H9 (cell line): Measurements from ENCODE around the gene DCAF17. TPM values are rescaled to one million over a fixed set of nuclear protein-coding genes. Genes with fewer than 3 reads are reported as not detected.

Source experiments
- DNase-seq: peaks from one replicate; pipeline ENCODE4 v3.0.0-alpha.2; 2017
- H2AFZ ChIP-seq: one replicate; pipeline ENCODE4 v1.6.1; 2013; ENCODE audit warnings: mild to moderate bottlenecking, low read length, control low read depth, moderate library complexity
- H2AK5ac ChIP-seq: 2 replicates; pipeline ENCODE4 v1.6.1; 2013; ENCODE audit warnings: low read length, control low read depth, mixed read lengths; ENCODE audit not compliant: insufficient read length
- H2BK120ac ChIP-seq: one replicate; pipeline ENCODE4 v1.6.1; 2013; ENCODE audit warnings: low read depth, mild to moderate bottlenecking, low read length, control low read depth, inconsistent platforms; ENCODE audit not compliant: poor library complexity, severe bottlenecking
- H2BK12ac ChIP-seq: 2 replicates; pipeline ENCODE4 v1.6.1; 2013; ENCODE audit warnings: low read length, control low read depth, mixed read lengths, low read depth; ENCODE audit not compliant: insufficient read length
- H2BK15ac ChIP-seq: 2 replicates; pipeline ENCODE4 v1.6.1; 2013; ENCODE audit warnings: low read depth, low read length, control low read depth
- H2BK20ac ChIP-seq: one replicate; pipeline ENCODE4 v1.6.1; 2013; ENCODE audit warnings: low read depth, mild to moderate bottlenecking, low read length, control low read depth, inconsistent platforms; ENCODE audit not compliant: poor library complexity, severe bottlenecking
- H2BK5ac ChIP-seq: 2 replicates; pipeline ENCODE4 v1.6.1; 2013; ENCODE audit warnings: low read length, control low read depth, mixed read lengths; ENCODE audit not compliant: insufficient read length
- H3K14ac ChIP-seq: 2 replicates; pipeline ENCODE4 v1.6.1; 2013; ENCODE audit warnings: low read length, control low read depth; ENCODE audit not compliant: insufficient read depth
- H3K18ac ChIP-seq: 2 replicates; pipeline ENCODE4 v1.6.1; 2013; ENCODE audit warnings: low read depth, mild to moderate bottlenecking, mixed read lengths, low read length, control low read depth; ENCODE audit not compliant: insufficient read length
- H3K23ac ChIP-seq: 2 replicates; pipeline ENCODE4 v1.6.1; 2013; ENCODE audit warnings: low read length, control low read depth, mixed read lengths, low read depth; ENCODE audit not compliant: insufficient read length
- H3K23me2 ChIP-seq: 2 replicates; pipeline ENCODE4 v1.6.1; 2013; ENCODE audit warnings: low read depth, mild to moderate bottlenecking, mixed read lengths, low read length, control low read depth; ENCODE audit not compliant: insufficient read length, poor library complexity, severe bottlenecking
- H3K27ac ChIP-seq: 2 replicates; pipeline ENCODE4 v1.5.1; 2013; ENCODE audit warnings: low read length, control low read depth, mixed read lengths, low read depth; ENCODE audit not compliant: insufficient read length
- H3K27me3 ChIP-seq: 2 replicates; pipeline ENCODE4 v1.6.1; 2013; ENCODE audit warnings: low read length, control low read depth, inconsistent platforms; ENCODE audit not compliant: insufficient read depth
- H3K4ac ChIP-seq: 2 replicates; pipeline ENCODE4 v1.6.1; 2013; ENCODE audit warnings: low read depth, mild to moderate bottlenecking, control low read depth, inconsistent platforms, low read length, moderate library complexity
- H3K4me1 ChIP-seq: 2 replicates; pipeline ENCODE4 v1.6.1; 2013; ENCODE audit warnings: low read length, control low read depth, inconsistent platforms; ENCODE audit not compliant: insufficient read depth
- H3K4me2 ChIP-seq: 2 replicates; pipeline ENCODE4 v1.6.1; 2013; ENCODE audit warnings: low read length, control low read depth, mixed read lengths; ENCODE audit not compliant: insufficient read length, insufficient read depth
- H3K56ac ChIP-seq: 2 replicates; pipeline ENCODE4 v1.6.1; 2013; ENCODE audit warnings: low read depth, mild to moderate bottlenecking, mixed read lengths, low read length, control low read depth; ENCODE audit not compliant: insufficient read length
- H3K79me1 ChIP-seq: 2 replicates; pipeline ENCODE4 v1.6.1; 2013; ENCODE audit warnings: low read depth, mild to moderate bottlenecking, moderate library complexity, low read length, control low read depth, inconsistent platforms; ENCODE audit not compliant: insufficient read depth, poor library complexity, severe bottlenecking
- H3K79me2 ChIP-seq: 2 replicates; pipeline ENCODE4 v1.6.1; 2013; ENCODE audit warnings: low read length, control low read depth, inconsistent platforms; ENCODE audit not compliant: insufficient read depth
- H3K9ac ChIP-seq: 2 replicates; pipeline ENCODE4 v1.6.1; 2013; ENCODE audit warnings: low read length, control low read depth, mixed read lengths; ENCODE audit not compliant: insufficient read length; ENCODE audit errors: extremely low read depth
- H3K9me3 ChIP-seq: one replicate; pipeline ENCODE4 v1.6.1; 2013; ENCODE audit warnings: low read depth, low read length, inconsistent platforms; ENCODE audit not compliant: control insufficient read depth
- H3T11ph ChIP-seq: one replicate; pipeline ENCODE4 v1.6.1; 2013; ENCODE audit warnings: mild to moderate bottlenecking, low read length, control low read depth, inconsistent platforms
- H4K20me1 ChIP-seq: one replicate; pipeline ENCODE4 v1.6.1; 2013; ENCODE audit not compliant: control insufficient read depth, insufficient read length, insufficient read depth
- H4K5ac ChIP-seq: 2 replicates; pipeline ENCODE4 v1.6.1; 2013; ENCODE audit warnings: low read depth, mild to moderate bottlenecking, mixed read lengths, low read length, control low read depth; ENCODE audit not compliant: insufficient read length
- H4K8ac ChIP-seq: replicated peaks from 2 replicates; pipeline ENCODE4 v1.6.1; 2013; ENCODE audit warnings: low read length, control low read depth, mixed read lengths, low read depth; ENCODE audit not compliant: insufficient read length
- H4K91ac ChIP-seq: 2 replicates; pipeline ENCODE4 v1.6.1; 2013; ENCODE audit warnings: low read depth, mild to moderate bottlenecking, moderate library complexity, mixed read lengths, low read length, control low read depth; ENCODE audit not compliant: insufficient read length
- H3K27ac Mint-ChIP-seq, 3 experiments: 2 replicates in 2 of 3; 3 replicates in 1 of 3; pipeline ENCODE4 v1.8.0; 2020 to 2021; ENCODE audit warnings: mixed read lengths in 3 of 3, mild to moderate bottlenecking in 1 of 3, moderate library complexity in 1 of 3
- H3K27me3 Mint-ChIP-seq: 2 replicates; pipeline ENCODE4 v1.8.0; 2021; ENCODE audit warnings: low read depth, mild to moderate bottlenecking, moderate library complexity, mixed read lengths
- H3K36me3 Mint-ChIP-seq, 3 experiments: 2 replicates in 2 of 3; 3 replicates in 1 of 3; pipeline ENCODE4 v1.8.0; 2020 to 2021; ENCODE audit warnings: low read depth in 3 of 3, mixed read lengths in 3 of 3; ENCODE audit not compliant: insufficient read depth in 1 of 3
- H3K4me1 Mint-ChIP-seq, 2 experiments: 2 replicates each; pipeline ENCODE4 v1.8.0; 2020; ENCODE audit warnings: mixed read lengths in 2 of 2
- H3K4me3 Mint-ChIP-seq, 2 experiments: 2 replicates in 1 of 2; 3 replicates in 1 of 2; pipeline ENCODE4 v1.8.0; 2020 to 2021; ENCODE audit warnings: mild to moderate bottlenecking in 2 of 2, mixed read lengths in 2 of 2, moderate library complexity in 1 of 2
- H3K9me3 Mint-ChIP-seq, 2 experiments: 2 replicates in 1 of 2; 3 replicates in 1 of 2; pipeline ENCODE4 v1.8.0; 2020; ENCODE audit warnings: mild to moderate bottlenecking in 2 of 2, mixed read lengths in 2 of 2, moderate library complexity in 1 of 2
- CTCF ChIP-seq: fragments of 200-600 bp; sonication (generic); conservative IDR thresholded peaks from 3 replicates; pipeline ENCODE4 v1.8.0; 2021; ENCODE audit warnings: antibody characterized with exemption, mild to moderate bottlenecking
- WGBS: extraction: QIAGEN DNeasy Blood & Tissue Kit; methylation state at CpG from one replicate; pipeline ENCODE4 v1.1.7; 2013; ENCODE audit warnings: missing lambda C conversion rate, low lambda C conversion rate, mixed read lengths; ENCODE audit not compliant: insufficient read length; ENCODE audit errors: extremely low coverage; 5-methylcytosine and 5-hydroxymethylcytosine counted together
- total RNA-seq: library from RNA; stranded (reverse); gene quantifications from 2 replicates; pipeline ENCODE4 v1.2.1, GENCODE V29; 2021

The DCAF17 gene
- total RNA-seq, 1 experiment from 2014 or later, result 28.1 TPM

GRCh38 chr2:171432969-171433762, 860 bp upstream of the DCAF17 start:
- peak overlapping the region; percentile 83 for H3K27ac ChIP-seq
- no peak for TF ChIP-seq CTCF
- Mint-ChIP-seq H3K9me3 (no peaks in the 10 kb centered on the region), H3K27me3 (no peaks in the 10 kb centered on the region), H3K4me3 (peak overlapping the region; percentile 76 to 89), H3K27ac (peak overlapping the region; percentile 93 to 99 (median 99)), H3K4me1 (peaks cover 47 to 50% of the 10 kb centered on the region in 2 experiments), H3K36me3 (peaks cover 27 to 32% (median 32%) of the 10 kb centered on the region in 3 experiments; a peak in 6 of 7 replicates)
- no peak overlapping the region for H2AFZ ChIP-seq
- H3K18ac ChIP-seq, result peak overlapping the region; percentile 90
- no peak overlapping the region for H2BK15ac ChIP-seq
- peak; percentile 45 for DNase-seq
- no peaks in the 10 kb centered on the region for H4K20me1 ChIP-seq
- no peak overlapping the region for H2AK5ac ChIP-seq
- peaks cover 10% of the 10 kb centered on the region for H3K23me2 ChIP-seq
- peak overlapping the region; percentile 79 for H3K9ac ChIP-seq
- peaks cover 2% of the 10 kb centered on the region; the same call in 1 of the 2 replicates for H3K4me1 ChIP-seq
- H3K4me2 ChIP-seq, result peak overlapping the region; percentile 86
- H3K14ac ChIP-seq, result peak overlapping the region; percentile 75; the same call in 1 of the 2 replicates
- no peak overlapping the region for H3K56ac ChIP-seq
- no peaks in the 10 kb centered on the region for H3K27me3 ChIP-seq
- H3K79me1 ChIP-seq, result no peaks in the 10 kb centered on the region
- H3T11ph ChIP-seq, result no peak overlapping the region
- no peak overlapping the region for H2BK20ac ChIP-seq
- H2BK5ac ChIP-seq, result no peak overlapping the region
- WGBS, result no CpG with 5 or more reads among the region's 20 CpGs
- H4K91ac ChIP-seq, result no peak overlapping the region
- no peak overlapping the region for H4K8ac ChIP-seq
- peak overlapping the region; percentile 94 for H4K5ac ChIP-seq
- no peaks in the 10 kb centered on the region; the same call in 1 of the 2 replicates for H3K79me2 ChIP-seq
- no peak overlapping the region; the same call in 1 of the 2 replicates for H3K4ac ChIP-seq
- no peak overlapping the region for H2BK12ac ChIP-seq
- H3K9me3 ChIP-seq, result no peaks in the 10 kb centered on the region
- H2BK120ac ChIP-seq, result no peak overlapping the region
- no peak overlapping the region for H3K23ac ChIP-seq
